Gastroesophageal sphincter (tissue), 3 donors: Measurements from ENCODE around the gene ZCCHC3.

Source experiments
- CTCF ChIP-seq, 4 experiments: fragments of 200-600 bp in 2 of 4; fragments of 450-650 bp in 2 of 4; sonication (generic) in 1 of 4; IDR thresholded peaks; one replicate each; pipeline ENCODE4 v1.5.1; 2017 to 2019; ENCODE audit warnings: antibody characterized with exemption in 4 of 4, mild to moderate bottlenecking in 2 of 4, moderate library complexity in 2 of 4
- POLR2A ChIP-seq, 2 donors: fragments of 450-650 bp; IDR thresholded peaks; one replicate each; pipeline ENCODE4 v1.6.1; 2017; ENCODE audit warnings: antibody characterized with exemption in 2 of 2, mild to moderate bottlenecking in 2 of 2, moderate library complexity in 1 of 2

GRCh38 chr20:251354-251753 lies 46.0 kb upstream of the ZCCHC3 start:
- TF ChIP-seq CTCF (IDR thresholded peaks at IDR 0.05) (no peak), POLR2A (IDR thresholded peaks at IDR 0.05) (no peak)
